Mucosa of descending colon (tissue), 3 donors: ENCODE measurements around the gene NELFB. TPM values are rescaled to one million over a fixed set of nuclear protein-coding genes. Genes with fewer than 3 reads are reported as not detected.

Experiments
- ATAC-seq: fragments of 200-7000 bp; cut with Tn5 transposase; one replicate; pipeline ENCODE4 v1.9.1; 2020; ENCODE audit warnings: mild to moderate bottlenecking, moderate library complexity
- DNase-seq, 3 donors: peaks; one replicate each; pipeline ENCODE4 v3.0.0-alpha.2; 2020
- H3K36me3 ChIP-seq: fragments of 200-600 bp; one replicate; pipeline ENCODE4 v1.8.0; 2021; ENCODE audit warnings: low read depth, mild to moderate bottlenecking
- H3K4me1 ChIP-seq: fragments of 200-600 bp; one replicate; pipeline ENCODE4 v1.8.0; 2021; ENCODE audit warnings: low read depth, mild to moderate bottlenecking
- H3K4me3 ChIP-seq: fragments of 200-600 bp; one replicate; pipeline ENCODE4 v1.8.0; 2021; ENCODE audit warnings: mild to moderate bottlenecking
- H3K9me3 ChIP-seq: fragments of 200-600 bp; one replicate; pipeline ENCODE4 v1.8.0; 2021; ENCODE audit warnings: mild to moderate bottlenecking
- intact Hi-C, 2 donors: fragments of 100-400 bp; cut with DNase I in 1 of 2; cut with micrococcal nuclease in 1 of 2; formaldehyde crosslinking; loops; one replicate each; pipeline versions ENCODE4 v1.11.0 to v1.11.1; 2022; cut with DNase I, micrococcal nuclease
- total RNA-seq, 3 donors: library from RNA; stranded (reverse); fragmentation: NEBNext Ultra II Directional in 2 of 3; extraction: Animal tissue kit (Norgen Biotek cat#: 25700) in 2 of 3; gene quantifications; one replicate each; pipeline versions ENCODE4 v1.2.1 to v1.2.4, GENCODE V29; 2021 to 2023
- TF ChIP-seq, protein P1 (sequence below): fragments of 200-600 bp; IDR thresholded peaks from one replicate; pipeline ENCODE4 v1.8.0; 2022; ENCODE audit warnings: antibody characterized with exemption, mild to moderate bottlenecking
- donor health status: DM: no; HTN: no; CAD: no; lungs with moderate emphysema.
- donor health status: DM: no; HTN: no; CAD: no.
- donor health status: DM: no; HTN: yes; CAD: no.

The NELFB gene
- total RNA-seq, 3 donors from 2014 or later, result 52.9 to 66.2 (median 60.5) TPM

- Histone ChIP-seq H3K4me3 (no peak overlapping the region), H3K4me1 (peaks cover 46% of the 10 kb centered on the region), H3K9me3 (no peaks in the 10 kb centered on the region), H3K36me3 (no peaks in the 10 kb centered on the region)
- ATAC-seq (peak; percentile 34), DNase-seq (peak; percentile 48 to 70 (median 68))
- TF ChIP-seq, protein P1, sequence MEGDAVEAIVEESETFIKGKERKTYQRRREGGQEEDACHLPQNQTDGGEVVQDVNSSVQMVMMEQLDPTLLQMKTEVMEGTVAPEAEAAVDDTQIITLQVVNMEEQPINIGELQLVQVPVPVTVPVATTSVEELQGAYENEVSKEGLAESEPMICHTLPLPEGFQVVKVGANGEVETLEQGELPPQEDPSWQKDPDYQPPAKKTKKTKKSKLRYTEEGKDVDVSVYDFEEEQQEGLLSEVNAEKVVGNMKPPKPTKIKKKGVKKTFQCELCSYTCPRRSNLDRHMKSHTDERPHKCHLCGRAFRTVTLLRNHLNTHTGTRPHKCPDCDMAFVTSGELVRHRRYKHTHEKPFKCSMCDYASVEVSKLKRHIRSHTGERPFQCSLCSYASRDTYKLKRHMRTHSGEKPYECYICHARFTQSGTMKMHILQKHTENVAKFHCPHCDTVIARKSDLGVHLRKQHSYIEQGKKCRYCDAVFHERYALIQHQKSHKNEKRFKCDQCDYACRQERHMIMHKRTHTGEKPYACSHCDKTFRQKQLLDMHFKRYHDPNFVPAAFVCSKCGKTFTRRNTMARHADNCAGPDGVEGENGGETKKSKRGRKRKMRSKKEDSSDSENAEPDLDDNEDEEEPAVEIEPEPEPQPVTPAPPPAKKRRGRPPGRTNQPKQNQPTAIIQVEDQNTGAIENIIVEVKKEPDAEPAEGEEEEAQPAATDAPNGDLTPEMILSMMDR, result no peak
- intact Hi-C loops, result no loop called here
Observed at GRCh38 chr9:137311986-137312851, 57.1 kb downstream of the NELFB start.

GRCh38 chr9:137312852-137313325 is 57.8 kb downstream of the NELFB start:
- H3K9me3 ChIP-seq, result no peaks in the 10 kb centered on the region
- H3K36me3 ChIP-seq, result no peaks in the 10 kb centered on the region
- peaks cover 42% of the 10 kb centered on the region for H3K4me1 ChIP-seq
- intact Hi-C loops, result no loop called here
- DNase-seq, result peak in 2 of 3 donors; percentile 45 to 51
- TF ChIP-seq, protein P1, result no peak
- no peak for ATAC-seq
- H3K4me3 ChIP-seq, result no peak overlapping the region

- ATAC-seq (no peak), DNase-seq (peak in 2 of 3 donors; percentile 44 to 55)
- TF ChIP-seq, protein P1, result no peak
- Histone ChIP-seq H3K9me3 (no peaks in the 10 kb centered on the region), H3K36me3 (no peaks in the 10 kb centered on the region), H3K4me1 (peaks cover 37% of the 10 kb centered on the region), H3K4me3 (no peak overlapping the region)
- intact Hi-C loops, result no loop called here
Observed at GRCh38 chr9:137313326-137313936, 58.3 kb downstream of the NELFB start.

DNA sequence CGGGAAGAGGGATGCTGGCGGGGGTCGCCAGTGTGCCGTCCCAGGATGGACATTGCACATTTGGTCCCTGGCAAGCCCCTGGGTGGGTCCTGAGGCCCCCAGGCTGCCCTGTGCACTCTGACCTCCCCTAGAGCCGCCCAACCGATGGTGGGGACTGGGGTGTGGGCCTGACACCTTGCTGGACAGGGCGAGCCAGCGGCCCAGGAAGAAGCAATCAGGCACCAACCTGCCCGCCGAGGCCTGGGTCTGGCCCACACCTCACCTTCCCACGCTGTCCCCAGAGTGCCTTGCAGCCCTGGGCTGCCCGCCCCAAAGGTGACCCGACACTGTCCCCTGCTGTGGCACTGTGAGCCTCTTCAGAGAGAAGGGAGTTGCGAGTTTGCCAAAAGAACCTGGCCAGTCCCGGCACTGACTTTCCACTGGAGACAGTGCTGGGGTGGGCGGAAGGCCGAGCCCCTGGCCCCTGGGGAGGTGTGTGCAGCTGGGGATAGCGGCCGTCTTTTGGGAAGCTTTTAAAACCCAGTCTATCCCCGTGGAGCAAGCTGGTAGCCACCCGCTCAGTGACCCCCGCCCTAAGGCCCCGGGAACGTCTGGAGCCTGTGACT is 58.9 kb downstream of the NELFB start:
- H3K4me1 ChIP-seq, result peaks cover 36% of the 10 kb centered on the region
- TF ChIP-seq, protein P1, result no peak
- no peaks in the 10 kb centered on the region for H3K36me3 ChIP-seq
- ATAC-seq, result no peak
- DNase-seq, result peak in 2 of 3 donors; percentile 37 to 50
- intact Hi-C loops, result no loop called here
- no peaks in the 10 kb centered on the region for H3K9me3 ChIP-seq
- H3K4me3 ChIP-seq, result no peak overlapping the region

DNA sequence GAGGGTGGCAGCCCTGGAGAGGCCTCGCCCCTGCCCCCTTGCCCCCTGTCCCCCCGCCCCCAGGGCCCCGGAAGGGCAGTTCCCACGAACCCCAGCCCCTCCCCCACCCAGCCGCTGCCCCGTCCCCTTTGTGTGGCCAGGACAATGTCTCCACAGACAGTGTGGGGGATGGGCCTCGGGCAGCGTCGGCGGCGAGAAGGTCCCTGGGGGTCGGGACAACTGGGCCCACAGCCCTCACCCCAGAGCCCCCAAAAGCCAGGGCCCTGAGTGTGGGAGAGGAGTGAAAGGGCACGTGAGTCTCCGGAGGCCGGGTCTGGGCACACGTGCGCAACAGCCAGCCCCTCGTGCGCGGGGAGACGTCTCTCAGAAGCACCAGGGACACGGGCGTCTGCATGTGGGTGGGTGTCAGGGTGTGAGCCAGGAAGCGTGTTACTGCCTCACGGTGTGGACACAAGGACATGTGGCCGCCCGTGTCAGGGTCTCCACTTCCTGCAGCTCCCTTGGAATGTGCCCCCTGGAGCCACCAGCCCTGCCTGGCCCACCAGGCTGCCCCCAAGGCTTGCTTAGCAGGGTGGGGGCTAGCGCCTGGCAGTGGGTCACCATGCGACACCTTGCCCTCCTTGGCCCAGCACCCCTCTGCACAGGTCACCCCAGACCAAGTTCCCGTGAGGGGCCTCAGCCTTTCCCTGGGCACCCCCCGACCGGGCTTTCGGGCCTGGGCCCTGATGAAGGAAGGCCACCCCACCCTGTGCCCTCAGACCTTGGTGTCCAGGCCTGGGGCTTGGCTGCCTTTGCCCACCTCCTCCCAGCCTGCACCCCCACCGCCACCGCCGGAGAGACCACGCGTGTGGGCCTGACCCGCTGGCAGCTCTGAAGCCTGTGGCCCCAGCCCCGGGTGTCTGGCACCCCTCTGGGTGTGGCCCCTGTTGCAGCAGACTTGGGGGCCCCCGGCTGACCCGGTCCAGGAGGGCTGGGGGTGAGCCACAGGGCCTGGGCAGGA is 59.7 kb downstream of the NELFB start:
- ATAC-seq (no peak), DNase-seq (peak in 2 of 3 donors; percentile 48 to 56)
- peaks cover 36% of the 10 kb centered on the region for H3K4me1 ChIP-seq
- TF ChIP-seq, protein P1, result no peak
- no peaks in the 10 kb centered on the region for H3K9me3 ChIP-seq
- H3K4me3 ChIP-seq, result no peak overlapping the region
- no peaks in the 10 kb centered on the region for H3K36me3 ChIP-seq
- intact Hi-C loops, result no loop called here
